ENCODE data around the gene DDR1.

GRCh38 chr6:30947231-30947630, 62.9 kb downstream of the DDR1 start:
- TF ChIP-seq SUZ12 (IDR thresholded peaks at IDR 0.05; ENCODE audit: extremely low read depth, insufficient read depth, insufficient read length), result no peak
- TF ChIP-seq YY1 (IDR thresholded peaks at IDR 0.05; ENCODE audit: insufficient read depth, insufficient read length), result no peak
- no peak for TF ChIP-seq ZNF274 (IDR thresholded peaks at IDR 0.05; ENCODE audit: low read depth, low read length)

Measured in NT2/D1 (cell line).